Cardiac septum (tissue), 1 donor: ENCODE data around the gene KIF16B. TPM values are rescaled to one million over a fixed set of nuclear protein-coding genes. Genes with fewer than 3 reads are reported as not detected.
"Not testable (repeated sequence)": the region's sequence is repeated elsewhere in the genome, so short reads cannot be mapped to it uniquely, and the experiment has no call there.

ENCODE experiments used
- DNase-seq: peaks from one replicate; pipeline ENCODE4 v3.0.0-alpha.2; 2020; ENCODE audit warnings: low spot score
- intact Hi-C: fragments of 100-400 bp; cut with DNase I; formaldehyde crosslinking; loops from one replicate; pipeline ENCODE4 v1.14.0; 2022
- total RNA-seq: library from RNA; stranded (reverse); fragmentation: NEBNext Ultra II Directional; extraction: Animal tissue kit (Norgen Biotek cat#: 25700); gene quantifications from one replicate; pipeline ENCODE4 v1.2.1, GENCODE V29; 2021
- donor health status: DM: no; HTN: no; CAD: no.

KIF16B gene
- total RNA-seq, 1 donor from 2014 or later = 19.7 TPM

- intact Hi-C loops = no loop called here
- DNase-seq = no peak
Measured at GRCh38 chr20:16286601-16287000, 286.6 kb downstream of the KIF16B start.

GRCh38 chr20:16284385-16285100 lies 288.7 kb downstream of the KIF16B start:
- DNase-seq = no peak
- intact Hi-C loops = no loop called here

- no peak for DNase-seq
- intact Hi-C loops = no loop called here
Measured at GRCh38 chr20:16283978-16284377, 289.3 kb downstream of the KIF16B start.

GRCh38 chr20:16283307-16283706 lies 289.9 kb downstream of the KIF16B start:
- no peak for DNase-seq
- intact Hi-C loops = no loop called here

- intact Hi-C loops = no loop called here
- DNase-seq = no peak
Measured at GRCh38 chr20:16280219-16280618, 293.0 kb downstream of the KIF16B start.

GRCh38 chr20:16279320-16279719 lies 293.9 kb downstream of the KIF16B start:
- no peak for DNase-seq
- intact Hi-C loops = no loop called here

GRCh38 chr20:16273812-16274555 lies 299.3 kb downstream of the KIF16B start:
- no peak for DNase-seq
- intact Hi-C loops = no loop called here

GRCh38 chr20:16272780-16273360 lies 300.4 kb downstream of the KIF16B start:
- intact Hi-C loops = no loop called here
- no peak for DNase-seq

- no peak for DNase-seq
- intact Hi-C loops = no loop called here
Measured at GRCh38 chr20:16271450-16271849, 301.8 kb downstream of the KIF16B start.

- DNase-seq = no peak
- intact Hi-C loops = no loop called here
Measured at GRCh38 chr20:16270989-16271388, 302.3 kb downstream of the KIF16B start.

GRCh38 chr20:16270314-16270931 lies 302.8 kb downstream of the KIF16B start:
- intact Hi-C loops = no loop called here

GRCh38 chr20:16267526-16267925 lies 305.7 kb downstream of the KIF16B start:
- intact Hi-C loops = no loop called here
- no peak for DNase-seq

More at GRCh38 chr20:16270314-16270931, 302.8 kb downstream of the KIF16B start:
- DNase-seq = no peak

- no peak for DNase-seq
- intact Hi-C loops = no loop called here
Measured at GRCh38 chr20:16265334-16265733, 307.9 kb downstream of the KIF16B start.

- no peak for DNase-seq
- intact Hi-C loops = no loop called here
Measured at GRCh38 chr20:16263582-16263981, 309.7 kb downstream of the KIF16B start.

GRCh38 chr20:16262594-16262993 lies 310.7 kb downstream of the KIF16B start:
- intact Hi-C loops = no loop called here
- no peak for DNase-seq

GRCh38 chr20:16261733-16262273 lies 311.4 kb downstream of the KIF16B start:
- no peak for DNase-seq
- intact Hi-C loops = no loop called here

GRCh38 chr20:16260911-16261310 lies 312.3 kb downstream of the KIF16B start:
- intact Hi-C loops = no loop called here

GRCh38 chr20:16260133-16260532 lies 313.1 kb downstream of the KIF16B start:
- DNase-seq, intact Hi-C loops: not testable (repeated sequence)

More at GRCh38 chr20:16260911-16261310, 312.3 kb downstream of the KIF16B start:
- no peak for DNase-seq

GRCh38 chr20:16258766-16259165 lies 314.5 kb downstream of the KIF16B start:
- intact Hi-C loops = no loop called here
- DNase-seq = no peak

GRCh38 chr20:16257813-16258430 lies 315.3 kb downstream of the KIF16B start:
- no peak for DNase-seq
- intact Hi-C loops = no loop called here
